Measurements from ENCODE around the gene SMURF1. TPM values are rescaled to one million over a fixed set of nuclear protein-coding genes. Genes with fewer than 3 reads are reported as not detected.

The SMURF1 gene
- total RNA-seq, 1 donor from 2014 or later = 31.9 TPM

DNA sequence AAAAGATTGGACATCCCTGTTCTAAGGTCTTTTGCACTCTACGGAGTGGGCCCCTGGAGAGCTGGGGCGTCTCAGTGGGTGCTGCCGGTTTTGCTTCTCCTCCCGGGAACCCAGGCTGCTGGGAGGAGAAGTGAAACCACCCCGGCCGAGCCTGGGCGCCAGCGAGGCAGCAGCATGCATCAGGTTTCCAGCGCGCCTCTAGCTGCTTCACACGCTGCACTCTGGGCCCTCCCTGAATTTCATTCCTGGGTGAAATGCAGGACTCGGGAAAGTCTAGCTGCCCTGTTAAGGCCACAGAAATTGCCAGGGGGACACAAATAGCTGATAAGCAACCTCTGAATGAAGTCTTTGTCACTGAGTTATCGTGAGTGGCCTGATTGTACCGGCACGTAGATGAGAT is 138.1 kb downstream of the SMURF1 start:
- H3K36me3 Mint-ChIP-seq (ENCODE audit: insufficient read depth) = peaks cover 20% of the 10 kb centered on the region
- TF ChIP-seq, protein P1, sequence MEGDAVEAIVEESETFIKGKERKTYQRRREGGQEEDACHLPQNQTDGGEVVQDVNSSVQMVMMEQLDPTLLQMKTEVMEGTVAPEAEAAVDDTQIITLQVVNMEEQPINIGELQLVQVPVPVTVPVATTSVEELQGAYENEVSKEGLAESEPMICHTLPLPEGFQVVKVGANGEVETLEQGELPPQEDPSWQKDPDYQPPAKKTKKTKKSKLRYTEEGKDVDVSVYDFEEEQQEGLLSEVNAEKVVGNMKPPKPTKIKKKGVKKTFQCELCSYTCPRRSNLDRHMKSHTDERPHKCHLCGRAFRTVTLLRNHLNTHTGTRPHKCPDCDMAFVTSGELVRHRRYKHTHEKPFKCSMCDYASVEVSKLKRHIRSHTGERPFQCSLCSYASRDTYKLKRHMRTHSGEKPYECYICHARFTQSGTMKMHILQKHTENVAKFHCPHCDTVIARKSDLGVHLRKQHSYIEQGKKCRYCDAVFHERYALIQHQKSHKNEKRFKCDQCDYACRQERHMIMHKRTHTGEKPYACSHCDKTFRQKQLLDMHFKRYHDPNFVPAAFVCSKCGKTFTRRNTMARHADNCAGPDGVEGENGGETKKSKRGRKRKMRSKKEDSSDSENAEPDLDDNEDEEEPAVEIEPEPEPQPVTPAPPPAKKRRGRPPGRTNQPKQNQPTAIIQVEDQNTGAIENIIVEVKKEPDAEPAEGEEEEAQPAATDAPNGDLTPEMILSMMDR (IDR thresholded peaks at IDR 0.05; ENCODE audit: unreplicated experiment) = no peak
- H3K4me3 Mint-ChIP-seq (ENCODE audit: low read depth) = no peak overlapping the region

DNA sequence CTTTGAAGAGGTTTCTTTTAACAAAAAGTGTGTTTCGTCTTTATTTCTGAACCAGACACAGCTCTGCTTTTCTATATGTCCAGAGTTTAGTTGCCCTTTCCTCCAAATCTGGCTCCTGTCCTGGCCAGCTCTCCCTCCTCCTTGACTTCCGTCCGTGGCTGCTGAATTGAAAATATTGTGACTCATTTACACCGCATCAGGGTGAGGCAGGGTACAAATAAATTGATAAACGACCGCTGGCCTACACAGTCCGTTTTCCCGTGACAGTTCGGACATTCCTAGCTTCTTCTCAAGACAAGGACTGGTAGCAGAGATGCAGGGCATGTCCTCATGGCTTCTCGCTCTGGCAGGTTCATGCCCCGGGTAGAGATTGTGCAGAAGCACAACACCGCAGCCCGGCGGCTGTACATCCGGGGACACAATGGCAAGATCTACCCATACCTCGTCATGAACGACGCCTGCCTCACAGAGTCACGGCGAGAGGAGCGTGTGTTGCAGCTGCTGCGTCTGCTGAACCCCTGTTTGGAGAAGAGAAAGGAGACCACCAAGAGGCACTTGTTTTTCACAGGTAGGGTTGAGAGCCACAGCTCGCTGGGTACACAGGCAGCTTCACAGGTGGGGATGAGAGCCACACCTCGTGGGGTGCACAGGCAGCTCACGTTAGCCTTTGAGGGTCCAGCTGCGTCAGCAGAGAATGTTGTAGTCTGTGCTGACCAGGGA is 139.0 kb downstream of the SMURF1 start:
- peaks cover 15% of the 10 kb centered on the region for H3K36me3 Mint-ChIP-seq (ENCODE audit: insufficient read depth)
- DNase-seq (ENCODE audit: low spot score, unreplicated experiment) = no peak
- no peak overlapping the region for H3K4me3 Mint-ChIP-seq (ENCODE audit: low read depth)
- H3K9me3 Mint-ChIP-seq (ENCODE audit: low read depth) = no peaks in the 10 kb centered on the region
- no peaks in the 10 kb centered on the region for H3K4me1 Mint-ChIP-seq (ENCODE audit: low read depth)
- TF ChIP-seq, protein P1 (IDR thresholded peaks at IDR 0.05; ENCODE audit: unreplicated experiment) = no peak
- peak overlapping the region; percentile 86 for H3K27ac Mint-ChIP-seq
- no peaks in the 10 kb centered on the region for H3K27me3 Mint-ChIP-seq

More for the DNA sequence above, 138.1 kb downstream of the SMURF1 start:
- Mint-ChIP-seq H3K27ac (no peak overlapping the region), H3K27me3 (no peaks in the 10 kb centered on the region), H3K9me3 (ENCODE audit: low read depth) (no peaks in the 10 kb centered on the region), H3K4me1 (ENCODE audit: low read depth) (no peaks in the 10 kb centered on the region)
- no peak for DNase-seq (ENCODE audit: low spot score, unreplicated experiment)

DNA sequence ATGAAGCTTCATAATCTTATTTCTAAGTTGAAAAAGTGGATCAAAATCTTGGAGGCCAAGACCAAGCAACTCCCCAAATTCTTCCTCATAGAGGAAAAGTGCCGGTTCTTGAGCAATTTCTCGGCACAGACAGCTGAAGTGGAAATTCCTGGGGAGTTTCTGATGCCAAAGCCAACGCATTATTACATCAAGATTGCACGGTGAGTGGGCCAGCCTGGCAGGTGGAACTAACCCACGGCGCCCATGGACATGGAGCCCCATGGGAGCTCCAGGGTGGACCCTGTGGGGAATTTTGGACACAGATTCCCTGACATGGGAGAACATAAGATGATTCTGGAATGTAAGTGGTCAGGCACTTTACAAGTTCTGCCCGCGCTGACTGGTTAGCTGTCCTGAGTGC is 139.7 kb downstream of the SMURF1 start:
- no peak for DNase-seq (ENCODE audit: low spot score, unreplicated experiment)
- Mint-ChIP-seq H3K9me3 (ENCODE audit: low read depth) (no peaks in the 10 kb centered on the region), H3K4me3 (ENCODE audit: low read depth) (no peak overlapping the region), H3K27ac (no peak overlapping the region), H3K27me3 (no peaks in the 10 kb centered on the region), H3K4me1 (ENCODE audit: low read depth) (no peaks in the 10 kb centered on the region), H3K36me3 (ENCODE audit: insufficient read depth) (peaks cover 15% of the 10 kb centered on the region)
- TF ChIP-seq, protein P1 (IDR thresholded peaks at IDR 0.05; ENCODE audit: unreplicated experiment) = no peak

DNA sequence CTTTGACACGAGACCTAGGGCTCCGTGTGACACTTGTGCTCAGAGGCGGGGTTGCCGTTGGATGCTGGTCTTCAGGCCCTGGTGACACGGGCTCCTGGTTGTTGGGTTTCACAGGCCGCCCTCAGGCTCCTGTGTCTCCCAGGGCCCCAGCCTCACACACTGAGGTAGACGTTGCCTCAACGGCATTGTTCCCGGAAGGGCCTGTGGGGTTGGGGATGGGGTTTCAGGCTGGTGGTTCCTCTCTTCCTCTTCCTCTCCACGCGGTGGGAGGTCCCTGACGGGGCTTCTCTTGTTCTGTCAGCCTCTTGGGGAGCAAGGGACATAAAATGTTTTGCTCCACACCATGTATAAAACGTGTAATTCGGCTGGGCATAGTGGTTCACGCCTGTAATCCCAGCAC is 140.5 kb downstream of the SMURF1 start:
- Mint-ChIP-seq H3K27me3 (no peaks in the 10 kb centered on the region), H3K9me3 (ENCODE audit: low read depth) (no peaks in the 10 kb centered on the region), H3K27ac (peak overlapping the region; percentile 49), H3K36me3 (ENCODE audit: insufficient read depth) (peaks cover 15% of the 10 kb centered on the region), H3K4me3 (ENCODE audit: low read depth) (no peak overlapping the region), H3K4me1 (ENCODE audit: low read depth) (no peaks in the 10 kb centered on the region)
- TF ChIP-seq, protein P1 (IDR thresholded peaks at IDR 0.05; ENCODE audit: unreplicated experiment) = no peak
- DNase-seq (ENCODE audit: low spot score, unreplicated experiment) = no peak

DNA sequence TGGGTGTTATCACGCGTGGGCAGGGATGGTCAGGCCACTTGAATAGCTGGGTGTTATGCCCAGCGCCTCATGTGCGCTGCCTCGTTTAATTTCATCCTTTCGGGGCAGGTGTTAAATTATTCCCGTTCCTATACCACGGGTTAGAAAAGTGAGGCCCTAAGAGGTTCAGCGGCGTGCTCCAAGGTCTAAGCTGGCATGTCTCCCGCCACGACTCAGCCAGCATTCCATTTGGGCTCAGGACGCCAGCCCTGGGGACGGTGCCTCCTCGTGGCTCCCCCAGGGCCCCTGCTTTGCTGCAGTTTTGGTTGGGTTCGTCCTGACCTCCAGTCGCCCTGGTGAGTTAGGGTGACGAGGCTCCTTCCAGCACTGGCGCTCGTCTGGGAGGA is 141.1 kb downstream of the SMURF1 start:
- Mint-ChIP-seq H3K36me3 (ENCODE audit: insufficient read depth) (peaks cover 15% of the 10 kb centered on the region), H3K4me1 (ENCODE audit: low read depth) (no peaks in the 10 kb centered on the region), H3K9me3 (ENCODE audit: low read depth) (no peaks in the 10 kb centered on the region), H3K4me3 (ENCODE audit: low read depth) (no peak overlapping the region), H3K27me3 (no peaks in the 10 kb centered on the region), H3K27ac (no peak overlapping the region)
- TF ChIP-seq, protein P1 (IDR thresholded peaks at IDR 0.05; ENCODE audit: unreplicated experiment) = no peak
- no peak for DNase-seq (ENCODE audit: low spot score, unreplicated experiment)

Measured in progenitor cell of endocrine pancreas (in vitro differentiated cells).